Activated T-helper 1 cell treated with anti-CD3 and anti-CD28 coated beads, Interleukin-2, amount 50 U/mL, for 16 hours (primary cell): ENCODE results near the gene ATP9B.
"Not testable (repeated sequence)": the region's sequence is repeated elsewhere in the genome, so short reads cannot be mapped to it uniquely, and the experiment has no call there.

Experiments
- DNase-seq, 2 donors: peaks; one replicate each; pipeline ENCODE4 v3.0.0-alpha.2; 2020; ENCODE audit warnings: low read depth in 1 of 2, low spot score in 1 of 2

Gene ATP9B

GRCh38 chr18:79275992-79276391 is 206.8 kb downstream of the ATP9B start:
- no peak for DNase-seq

GRCh38 chr18:79278896-79279295 is 209.7 kb downstream of the ATP9B start:
- no peak for DNase-seq

GRCh38 chr18:79283131-79283810 is 214.1 kb downstream of the ATP9B start:
- no peak for DNase-seq

GRCh38 chr18:79283929-79284328 is 214.7 kb downstream of the ATP9B start:
- no peak for DNase-seq

- DNase-seq: not testable (repeated sequence)
Measured at GRCh38 chr18:79285191-79285590, 216.0 kb downstream of the ATP9B start.

- not testable (repeated sequence) for DNase-seq
Measured at GRCh38 chr18:79290409-79290808, 221.2 kb downstream of the ATP9B start.

GRCh38 chr18:79290876-79291275 is 221.7 kb downstream of the ATP9B start:
- no peak for DNase-seq

GRCh38 chr18:79294235-79294634 is 225.0 kb downstream of the ATP9B start:
- DNase-seq: no peak

- no peak for DNase-seq
Measured at GRCh38 chr18:79299272-79299671, 230.1 kb downstream of the ATP9B start.

GRCh38 chr18:79299711-79300110 is 230.5 kb downstream of the ATP9B start:
- DNase-seq: no peak

- DNase-seq: no peak
Measured at GRCh38 chr18:79300413-79300812, 231.2 kb downstream of the ATP9B start.

- no peak for DNase-seq
Measured at GRCh38 chr18:79302120-79302519, 232.9 kb downstream of the ATP9B start.

GRCh38 chr18:79305911-79306310 is 236.7 kb downstream of the ATP9B start:
- DNase-seq: no peak

- DNase-seq: no peak
Measured at GRCh38 chr18:79309614-79310358, 240.6 kb downstream of the ATP9B start.

- DNase-seq: no peak
Measured at GRCh38 chr18:79314838-79315388, 245.7 kb downstream of the ATP9B start.

GRCh38 chr18:79315596-79315995 is 246.4 kb downstream of the ATP9B start:
- no peak for DNase-seq

GRCh38 chr18:79317703-79318102 is 248.5 kb downstream of the ATP9B start:
- no peak for DNase-seq

GRCh38 chr18:79318142-79318673 is 249.0 kb downstream of the ATP9B start:
- no peak for DNase-seq

- no peak for DNase-seq
Measured at GRCh38 chr18:79320216-79320850, 251.1 kb downstream of the ATP9B start.

- no peak for DNase-seq
Measured at GRCh38 chr18:79321625-79322405, 252.6 kb downstream of the ATP9B start.

GRCh38 chr18:79322441-79322840 is 253.2 kb downstream of the ATP9B start:
- DNase-seq: no peak
